ENCODE measurements around the gene KCTD5. TPM values are rescaled to one million over a fixed set of nuclear protein-coding genes. Genes with fewer than 3 reads are reported as not detected.

Gene KCTD5
- total RNA-seq, 1 experiment from 2014 or later: 66.5 TPM

- intact Hi-C loops (cut with micrococcal nuclease; ENCODE audit: unreplicated experiment): no loop called here
- Histone ChIP-seq H4K20me1 (ENCODE audit: insufficient read depth) (no peaks in the 10 kb centered on the region), H3F3A (ENCODE audit: insufficient read depth, low read depth) (no peaks in the 10 kb centered on the region), H2AFZ (no peak overlapping the region), H3K4me1 (replicated peaks; ENCODE audit: insufficient read depth) (no peaks in the 10 kb centered on the region), H3K9me3 (ENCODE audit: insufficient read depth, low read depth) (no peaks in the 10 kb centered on the region), H3K27ac (no peak overlapping the region), H3K9me2 (ENCODE audit: insufficient read depth) (no peaks in the 10 kb centered on the region), H3K4me3 (no peak overlapping the region), H3K27me3 (ENCODE audit: insufficient read depth, low read depth) (no peaks in the 10 kb centered on the region), H3K79me2 (ENCODE audit: low read depth) (no peaks in the 10 kb centered on the region), H3K4me2 (no peak overlapping the region), H3K36me3 (ENCODE audit: low read depth) (no peaks in the 10 kb centered on the region)
- BruUV-seq (replicated peaks): no TSS peak
- DNase-seq: no peak
- ChIA-PET POLR2A (ENCODE audit: unreplicated experiment) (no interaction called here), CTCF (no interaction called here)
- TF ChIP-seq EZH2 (IDR thresholded peaks at IDR 0.05; ENCODE audit: low read depth): no peak
- no peak for TF ChIP-seq CTCF (conservative IDR thresholded peaks at IDR 0.05)
These were observed 58.2 kb downstream of the KCTD5 start for GRCh38 chr16:2740476-2740875.

GRCh38 chr16:2741168-2741567 lies 58.8 kb downstream of the KCTD5 start:
- no peak overlapping the region for H2AFZ ChIP-seq
- TF ChIP-seq CTCF (conservative IDR thresholded peaks at IDR 0.05): no peak
- no peak for TF ChIP-seq EZH2 (IDR thresholded peaks at IDR 0.05; ENCODE audit: low read depth)
- no peaks in the 10 kb centered on the region for H3K4me1 ChIP-seq (replicated peaks; ENCODE audit: insufficient read depth)
- ChIA-PET CTCF (interaction anchor here (0.6 kb wide), 1 partner anchor 134 kb away, joined by 17 read pairs; no protein-coding TSS in a partner anchor), POLR2A (ENCODE audit: unreplicated experiment) (no interaction called here)
- H3K36me3 ChIP-seq (ENCODE audit: low read depth): no peaks in the 10 kb centered on the region
- no peak for DNase-seq
- BruUV-seq (replicated peaks): no TSS peak
- no peaks in the 10 kb centered on the region for H3K27me3 ChIP-seq (ENCODE audit: insufficient read depth, low read depth)
- H3F3A ChIP-seq (ENCODE audit: insufficient read depth, low read depth): no peaks in the 10 kb centered on the region
- H3K9me2 ChIP-seq (ENCODE audit: insufficient read depth): no peaks in the 10 kb centered on the region
- H3K79me2 ChIP-seq (ENCODE audit: low read depth): no peaks in the 10 kb centered on the region
- H3K4me3 ChIP-seq: no peak overlapping the region
- H3K27ac ChIP-seq: no peak overlapping the region
- H3K9me3 ChIP-seq (ENCODE audit: insufficient read depth, low read depth): no peaks in the 10 kb centered on the region
- no peaks in the 10 kb centered on the region for H4K20me1 ChIP-seq (ENCODE audit: insufficient read depth)
- no peak overlapping the region for H3K4me2 ChIP-seq
- intact Hi-C loops (cut with micrococcal nuclease; ENCODE audit: unreplicated experiment): no loop called here

GRCh38 chr16:2742323-2743006 lies 60.1 kb downstream of the KCTD5 start:
- Histone ChIP-seq H3K4me2 (no peak overlapping the region), H3K27me3 (ENCODE audit: insufficient read depth, low read depth) (no peaks in the 10 kb centered on the region), H3K9me2 (ENCODE audit: insufficient read depth) (no peaks in the 10 kb centered on the region), H4K20me1 (ENCODE audit: insufficient read depth) (no peaks in the 10 kb centered on the region), H3K4me1 (replicated peaks; ENCODE audit: insufficient read depth) (no peaks in the 10 kb centered on the region), H3K27ac (no peak overlapping the region), H3K36me3 (ENCODE audit: low read depth) (no peaks in the 10 kb centered on the region), H3K4me3 (no peak overlapping the region), H3K79me2 (ENCODE audit: low read depth) (no peaks in the 10 kb centered on the region), H2AFZ (no peak overlapping the region), H3F3A (ENCODE audit: insufficient read depth, low read depth) (no peaks in the 10 kb centered on the region), H3K9me3 (ENCODE audit: insufficient read depth, low read depth) (no peaks in the 10 kb centered on the region)
- TF ChIP-seq CTCF (conservative IDR thresholded peaks at IDR 0.05): no peak
- no peak for TF ChIP-seq EZH2 (IDR thresholded peaks at IDR 0.05; ENCODE audit: low read depth)
- POLR2A ChIA-PET (ENCODE audit: unreplicated experiment): no interaction called here
- intact Hi-C loops (cut with micrococcal nuclease; ENCODE audit: unreplicated experiment): no loop called here
- no peak for DNase-seq
- CTCF ChIA-PET: interaction anchor here (0.7 kb wide), 1 partner anchor 41 kb away, joined by 7 read pairs; no protein-coding TSS in a partner anchor
- BruUV-seq (replicated peaks): no TSS peak

Measured in PC-9 (cell line).